Activated CD8-positive, alpha-beta memory T cell treated with anti-CD3 and anti-CD28 coated beads for 36 hours (primary cell): ENCODE results near the gene TRAF7. TPM values are rescaled to one million over a fixed set of nuclear protein-coding genes. Genes with fewer than 3 reads are reported as not detected.
"Not testable (repeated sequence)": the region's sequence is repeated elsewhere in the genome, so short reads cannot be mapped to it uniquely, and the experiment has no call there.

Experiments
- CTCF ChIA-PET: fragments of 350-600 bp; sonication (Branson Sonifier 250); formaldehyde crosslinking; loops from one replicate; lab custom pipeline; 2021; ENCODE audit warnings: antibody characterized with exemption; lab: Charles Lee
- POLR2A ChIA-PET: fragments of 350-600 bp; sonication (Branson Sonifier 250); formaldehyde crosslinking; loops from one replicate; lab custom pipeline; 2021; ENCODE audit warnings: antibody characterized with exemption; lab: Charles Lee
- total RNA-seq, 2 experiments: library from RNA; stranded (reverse); gene quantifications; one replicate each; pipeline ENCODE4 v1.2.3, GENCODE V29; 2021

The TRAF7 gene
- total RNA-seq, 2 experiments from 2014 or later: 102 to 109 TPM

GRCh38 chr16:2121325-2121724 is 34.3 kb upstream of the TRAF7 start:
- CTCF ChIA-PET: interaction anchor here (0.6 to 1.9 kb wide), 3 partner anchors 19 to 99 kb away, joined by 3 to 9 read pairs (median 4); partner anchors contain the start of gene TRAF7
- POLR2A ChIA-PET: not testable (repeated sequence)

GRCh38 chr16:2121853-2122252 is 33.7 kb upstream of the TRAF7 start:
- POLR2A ChIA-PET: no interaction called here
- CTCF ChIA-PET: interaction anchor here (0.6 to 1.9 kb wide), 3 partner anchors 19 to 99 kb away, joined by 3 to 9 read pairs (median 4); partner anchors contain the start of gene TRAF7

GRCh38 chr16:2122429-2122828 is 33.2 kb upstream of the TRAF7 start:
- CTCF ChIA-PET: no interaction called here
- POLR2A ChIA-PET: no interaction called here

- CTCF ChIA-PET: interaction anchor here (0.9 kb wide), 1 partner anchor 100 kb away, joined by 3 read pairs; no protein-coding TSS in a partner anchor
- POLR2A ChIA-PET: not testable (repeated sequence)
Observed at GRCh38 chr16:2122934-2123683, 32.5 kb upstream of the TRAF7 start.

- POLR2A ChIA-PET: not testable (repeated sequence)
- CTCF ChIA-PET: interaction anchor here (0.9 kb wide), 1 partner anchor 101 kb away, joined by 3 read pairs; no protein-coding TSS in a partner anchor
Observed at GRCh38 chr16:2123706-2124376, 31.7 kb upstream of the TRAF7 start.

GRCh38 chr16:2124377-2124693 is 31.2 kb upstream of the TRAF7 start:
- CTCF ChIA-PET, POLR2A ChIA-PET: not testable (repeated sequence)

- CTCF ChIA-PET, POLR2A ChIA-PET: not testable (repeated sequence)
Observed at GRCh38 chr16:2124694-2125444, 30.7 kb upstream of the TRAF7 start.

- POLR2A ChIA-PET, CTCF ChIA-PET: not testable (repeated sequence)
Observed at GRCh38 chr16:2125609-2126008, 30.0 kb upstream of the TRAF7 start.

GRCh38 chr16:2126161-2126743 is 29.3 kb upstream of the TRAF7 start:
- POLR2A ChIA-PET, CTCF ChIA-PET: not testable (repeated sequence)

- POLR2A ChIA-PET, CTCF ChIA-PET: not testable (repeated sequence)
Observed at GRCh38 chr16:2126928-2127556, 28.5 kb upstream of the TRAF7 start.

- POLR2A ChIA-PET, CTCF ChIA-PET: not testable (repeated sequence)
Observed at GRCh38 chr16:2127630-2128280, 27.8 kb upstream of the TRAF7 start.

- POLR2A ChIA-PET, CTCF ChIA-PET: not testable (repeated sequence)
Observed at GRCh38 chr16:2129251-2129650, 26.3 kb upstream of the TRAF7 start.

- POLR2A ChIA-PET, CTCF ChIA-PET: not testable (repeated sequence)
Observed at GRCh38 chr16:2129890-2130447, 25.6 kb upstream of the TRAF7 start.

- POLR2A ChIA-PET, CTCF ChIA-PET: not testable (repeated sequence)
Observed at GRCh38 chr16:2133797-2134196, 21.8 kb upstream of the TRAF7 start.

- POLR2A ChIA-PET, CTCF ChIA-PET: not testable (repeated sequence)
Observed at GRCh38 chr16:2135071-2135470, 20.5 kb upstream of the TRAF7 start.

- CTCF ChIA-PET: interaction anchor here (2.1 kb wide), 1 partner anchor 113 kb away, joined by 13 read pairs; no protein-coding TSS in a partner anchor
- POLR2A ChIA-PET: interaction anchor here (1.0 kb wide), 1 partner anchor 19 kb away, joined by 4 read pairs; no protein-coding TSS in a partner anchor
Observed at GRCh38 chr16:2135770-2136490, 19.7 kb upstream of the TRAF7 start, which contains the start of gene PKD1. TSS of gene PKD1 (minus strand) at chr16:2135898. CDS start at chr16:2135689, 209 bp downstream.
